T47D (cell line): ENCODE measurements around the gene ADM.
A peak's percentile ranks its signal among the peaks of the same experiment; 100 is the strongest.

Experiments used
- DNase-seq, 2 experiments: peaks; one replicate each; pipeline versions ENCODE4 v3.0.0 to v3.0.0-alpha.2; 2011 to 2012; ENCODE audit warnings: low read depth in 1 of 2, low spot score in 1 of 2
- JUND ChIP-seq: IDR thresholded peaks from 2 replicates; pipeline ENCODE4 v1.6.1; 2012; ENCODE audit warnings: low read depth
- in situ Hi-C: cut with HindIII; loops from 2 replicates; pipeline ENCODE4 v1.10.0; 2016; ENCODE audit warnings: low sequenced_read_pairs, low pct_unique_long_range_greater_than_20kb

Gene ADM

GRCh38 chr11:10308201-10308954, 3.5 kb downstream of the ADM start:
- no peak for DNase-seq
- in situ Hi-C loops = no loop called here
- no peak for TF ChIP-seq JUND

GRCh38 chr11:10309163-10310093, 4.6 kb downstream of the ADM start:
- DNase-seq = peak; percentile 32 to 91
- in situ Hi-C loops = no loop called here
- no peak for TF ChIP-seq JUND

GRCh38 chr11:10310301-10310841, 5.5 kb downstream of the ADM start:
- in situ Hi-C loops = no loop called here
- peak in 1 of 2 experiments; percentile 48 for DNase-seq
- TF ChIP-seq JUND = no peak

GRCh38 chr11:10311802-10312201, 6.9 kb downstream of the ADM start:
- in situ Hi-C loops = no loop called here
- TF ChIP-seq JUND = no peak

GRCh38 chr11:10314199-10315072, 9.6 kb downstream of the ADM start:
- no peak for TF ChIP-seq JUND
- in situ Hi-C loops = no loop called here
- peak; percentile 43 to 88 for DNase-seq

More at GRCh38 chr11:10311802-10312201, 6.9 kb downstream of the ADM start:
- DNase-seq = no peak

- in situ Hi-C loops = no loop called here
- no peak for TF ChIP-seq JUND
- DNase-seq = no peak
Measured at GRCh38 chr11:10315083-10315482, 10.2 kb downstream of the ADM start.

- in situ Hi-C loops = no loop called here
- TF ChIP-seq JUND = no peak
- no peak for DNase-seq
Measured at GRCh38 chr11:10317151-10317755, 12.4 kb downstream of the ADM start.

- TF ChIP-seq JUND = no peak
- no peak for DNase-seq
- in situ Hi-C loops = no loop called here
Measured at GRCh38 chr11:10317776-10318526, 13.1 kb downstream of the ADM start.

GRCh38 chr11:10318527-10318802, 13.6 kb downstream of the ADM start:
- in situ Hi-C loops = no loop called here
- no peak for DNase-seq
- no peak for TF ChIP-seq JUND

GRCh38 chr11:10319702-10320558, 15.1 kb downstream of the ADM start:
- in situ Hi-C loops = no loop called here
- TF ChIP-seq JUND = no peak
- no peak for DNase-seq
